Activated B cell treated with CpG ODN at 0.5 μM for 24 hours (primary cell): Measurements from ENCODE around the gene GCHFR. TPM values are rescaled to one million over a fixed set of nuclear protein-coding genes. Genes with fewer than 3 reads are reported as not detected.

ENCODE experiments used
- ATAC-seq: fragments of 200-7000 bp; cut with Tn5 transposase; one replicate; pipeline ENCODE4 v1.10.0; 2021; ENCODE audit warnings: low read depth, mild to moderate bottlenecking, moderate library complexity
- CTCF ChIA-PET: fragments of 350-600 bp; sonication (Branson Sonifier 250); formaldehyde crosslinking; loops from one replicate; lab custom pipeline; 2021; ENCODE audit warnings: antibody characterized with exemption; lab: Charles Lee
- POLR2A ChIA-PET: fragments of 350-600 bp; sonication (Branson Sonifier 250); formaldehyde crosslinking; loops from one replicate; lab custom pipeline; 2021; ENCODE audit warnings: antibody characterized with exemption; lab: Charles Lee
- DNase-seq: peaks from one replicate; pipeline ENCODE4 v3.0.0; 2022
- H3K27ac Mint-ChIP-seq: one replicate; pipeline ENCODE4 v1.8.0; 2020; ENCODE audit warnings: mixed read lengths
- H3K27me3 Mint-ChIP-seq: one replicate; pipeline ENCODE4 v1.8.0; 2021; ENCODE audit warnings: mixed read lengths
- H3K36me3 Mint-ChIP-seq: one replicate; pipeline ENCODE4 v1.8.0; 2021; ENCODE audit warnings: low read depth, mixed read lengths
- H3K4me1 Mint-ChIP-seq: one replicate; pipeline ENCODE4 v1.8.0; 2021; ENCODE audit warnings: mixed read lengths
- H3K4me3 Mint-ChIP-seq: one replicate; pipeline ENCODE4 v1.8.0; 2020; ENCODE audit warnings: mild to moderate bottlenecking, mixed read lengths
- H3K9me3 Mint-ChIP-seq: one replicate; pipeline ENCODE4 v1.8.0; 2020; ENCODE audit warnings: mixed read lengths
- CTCF ChIP-seq: fragments of 200-600 bp; IDR thresholded peaks from one replicate; pipeline ENCODE4 v1.8.0; 2022; ENCODE audit warnings: antibody characterized with exemption, mild to moderate bottlenecking
- intact Hi-C: fragments of 100-400 bp; cut with micrococcal nuclease; formaldehyde crosslinking; loops from one replicate; pipeline ENCODE4 v1.15.1; 2024
- total RNA-seq: library from RNA; stranded (reverse); gene quantifications from 2 replicates; pipeline ENCODE4 v1.2.3, GENCODE V29; 2022

Gene GCHFR
- total RNA-seq, 1 donor from 2014 or later = 21.1 TPM

DNA sequence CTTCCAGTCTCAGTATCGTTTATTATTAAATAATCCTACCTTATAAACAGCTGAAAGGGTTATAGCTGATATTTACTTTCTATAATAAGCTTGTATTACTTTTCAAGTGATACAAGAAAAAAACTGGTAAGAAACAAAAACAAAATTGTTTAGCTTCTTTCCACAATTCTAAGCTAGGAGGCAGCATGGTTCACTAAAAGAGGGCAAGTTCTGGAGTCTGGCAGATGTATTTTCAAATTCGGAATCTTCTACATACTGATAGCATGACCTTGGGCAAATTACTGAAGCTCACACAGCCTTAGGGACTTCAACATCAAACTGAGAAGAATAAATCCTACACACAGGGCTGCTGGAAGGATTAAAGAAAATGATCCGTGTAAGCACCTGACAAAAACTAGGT, 21.3 kb downstream of the GCHFR start:
- intact Hi-C loops = loop anchor here (10.0 kb wide), 1 partner anchor 420 kb away; no protein-coding TSS in a partner anchor
- H3K27me3 Mint-ChIP-seq = no peaks in the 10 kb centered on the region
- no peak overlapping the region for H3K4me3 Mint-ChIP-seq
- no peak for TF ChIP-seq CTCF
- DNase-seq = no peak
- ATAC-seq = no peak
- ChIA-PET CTCF (interaction anchor here (0.7 to 4.7 kb wide), 6 partner anchors 28 to 266 kb away, joined by 3 to 48 read pairs (median 4); no protein-coding TSS in a partner anchor), POLR2A (no interaction called here)
- peaks cover 11% of the 10 kb centered on the region for H3K36me3 Mint-ChIP-seq
- H3K4me1 Mint-ChIP-seq = peaks cover 16% of the 10 kb centered on the region
- no peak overlapping the region for H3K27ac Mint-ChIP-seq
- H3K9me3 Mint-ChIP-seq = no peaks in the 10 kb centered on the region

- H3K9me3 Mint-ChIP-seq = no peaks in the 10 kb centered on the region
- no peak overlapping the region for H3K27ac Mint-ChIP-seq
- ATAC-seq (no peak), DNase-seq (no peak)
- no peak for TF ChIP-seq CTCF
- no peak overlapping the region for H3K4me3 Mint-ChIP-seq
- intact Hi-C loops = loop anchor here (10.0 kb wide), 1 partner anchor 421 kb away; no protein-coding TSS in a partner anchor
- CTCF ChIA-PET = interaction anchor here (1.0 to 3.6 kb wide), 3 partner anchors 39 to 267 kb away, joined by 4 to 12 read pairs (median 5); no protein-coding TSS in a partner anchor
- POLR2A ChIA-PET = no interaction called here
- H3K4me1 Mint-ChIP-seq = peaks cover 16% of the 10 kb centered on the region
- H3K27me3 Mint-ChIP-seq = no peaks in the 10 kb centered on the region
- peaks cover 11% of the 10 kb centered on the region for H3K36me3 Mint-ChIP-seq
These were observed 21.9 kb downstream of the GCHFR start for GRCh38 chr15:40785814-40786213.

GRCh38 chr15:40787344-40787841, 23.5 kb downstream of the GCHFR start:
- peak overlapping the region; percentile 24 for H3K27ac Mint-ChIP-seq
- DNase-seq = no peak
- CTCF ChIA-PET = interaction anchor here (0.8 to 3.6 kb wide), 2 partner anchors 41 to 268 kb away, joined by 3 to 12 read pairs; no protein-coding TSS in a partner anchor
- POLR2A ChIA-PET = interaction anchor here (1.3 kb wide), 1 partner anchor 17 kb away, joined by 3 read pairs; no protein-coding TSS in a partner anchor
- no peaks in the 10 kb centered on the region for H3K27me3 Mint-ChIP-seq
- intact Hi-C loops = loop anchor here (10.0 kb wide), 1 partner anchor 423 kb away; no protein-coding TSS in a partner anchor
- peaks cover 15% of the 10 kb centered on the region for H3K4me1 Mint-ChIP-seq
- H3K9me3 Mint-ChIP-seq = no peaks in the 10 kb centered on the region
- no peak for TF ChIP-seq CTCF
- H3K4me3 Mint-ChIP-seq = no peak overlapping the region
- peaks cover 19% of the 10 kb centered on the region for H3K36me3 Mint-ChIP-seq
- ATAC-seq = no peak

DNA sequence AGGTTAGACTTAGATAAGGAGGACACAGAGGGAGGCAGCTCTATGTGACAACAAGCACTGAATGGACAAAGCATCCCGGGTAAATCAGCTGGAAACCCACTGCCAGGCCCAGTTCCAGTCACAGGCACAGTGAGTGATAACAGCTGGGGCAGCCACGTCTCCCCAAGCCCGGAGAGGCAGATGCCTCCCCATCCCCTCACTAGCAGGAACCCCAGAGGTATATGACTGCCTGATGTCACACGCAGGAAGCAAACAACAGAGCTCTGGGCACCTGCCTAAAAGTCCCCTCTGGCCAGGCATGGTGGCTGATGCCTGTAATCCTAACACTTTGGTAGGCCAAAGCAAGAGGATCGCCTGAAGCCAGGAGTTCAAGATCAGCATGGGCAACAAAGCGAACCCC, 24.1 kb downstream of the GCHFR start:
- no peak for DNase-seq
- TF ChIP-seq CTCF = no peak
- Mint-ChIP-seq H3K36me3 (peaks cover 18% of the 10 kb centered on the region), H3K9me3 (no peaks in the 10 kb centered on the region), H3K27ac (no peak overlapping the region), H3K27me3 (no peaks in the 10 kb centered on the region), H3K4me1 (peaks cover 11% of the 10 kb centered on the region), H3K4me3 (no peak overlapping the region)
- CTCF ChIA-PET = interaction anchor here (0.8 to 3.6 kb wide), 2 partner anchors 41 to 269 kb away, joined by 3 to 12 read pairs; no protein-coding TSS in a partner anchor
- no peak for ATAC-seq
- intact Hi-C loops = loop anchor here (10.0 kb wide), 1 partner anchor 423 kb away; no protein-coding TSS in a partner anchor
- POLR2A ChIA-PET = no interaction called here

DNA sequence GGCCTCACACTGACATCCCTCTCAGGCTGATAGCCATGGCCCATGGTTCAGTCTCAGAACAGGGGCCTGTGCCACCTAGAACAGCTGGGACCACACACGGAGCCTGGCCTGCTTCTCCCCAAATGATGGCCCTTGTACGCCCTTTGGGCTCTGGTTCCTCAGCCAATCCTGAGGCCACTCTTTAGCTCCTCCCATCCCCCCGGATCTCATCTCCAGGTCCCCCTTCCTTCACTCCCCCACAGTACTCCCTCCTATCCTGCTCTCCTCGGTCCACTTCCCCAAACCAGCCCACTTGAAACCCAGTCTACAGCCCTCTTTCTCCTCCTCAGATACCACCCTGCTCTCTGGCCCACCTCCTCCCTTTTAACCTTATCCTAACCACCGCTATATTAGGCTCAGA, 25.3 kb downstream of the GCHFR start:
- Mint-ChIP-seq H3K9me3 (no peaks in the 10 kb centered on the region), H3K36me3 (peaks cover 23% of the 10 kb centered on the region), H3K27ac (no peak overlapping the region), H3K4me3 (no peak overlapping the region), H3K4me1 (peaks cover 11% of the 10 kb centered on the region), H3K27me3 (no peaks in the 10 kb centered on the region)
- no peak for DNase-seq
- intact Hi-C loops = loop anchor here (10.0 kb wide), 1 partner anchor 424 kb away; no protein-coding TSS in a partner anchor
- ChIA-PET POLR2A (interaction anchor here (0.5 to 0.6 kb wide), 2 partner anchors 46 to 528 kb away, joined by 4 to 6 read pairs; no protein-coding TSS in a partner anchor), CTCF (interaction anchor here (0.6 kb wide), 2 partner anchors 42 to 70 kb away, joined by 3 to 6 read pairs; no protein-coding TSS in a partner anchor)
- no peak for ATAC-seq
- no peak for TF ChIP-seq CTCF
